PC-3 (cell line): ENCODE data around the gene ALG12. TPM values are rescaled to one million over a fixed set of nuclear protein-coding genes. Genes with fewer than 3 reads are reported as not detected.

Source experiments
- ATAC-seq: fragments of 200-7000 bp; cut with Tn5 transposase; 2 replicates; pipeline ENCODE4 v1.9.1; 2020; ENCODE audit warnings: mild to moderate bottlenecking, moderate library complexity
- BruUV-seq: library from RNA; stranded (reverse); fragments of 400-500 nt; replicated peaks from 2 replicates; lab custom pipeline; 2021; lab: Mats Ljungman, UMichigan
- CTCF ChIA-PET: fragments of 300-600 bp; sonication (Branson Sonifier 250); formaldehyde crosslinking; loops from one replicate; lab custom pipeline; 2022; ENCODE audit warnings: antibody characterized with exemption; lab: Charles Lee
- POLR2A ChIA-PET: fragments of 300-600 bp; sonication (Branson Sonifier 250); formaldehyde crosslinking; loops from one replicate; lab custom pipeline; 2022; ENCODE audit warnings: antibody characterized with exemption; ENCODE audit not compliant: unreplicated experiment; lab: Charles Lee
- DNase-seq: peaks from one replicate; pipeline ENCODE4 v3.0.0-alpha.2; 2015
- H2AFZ ChIP-seq: fragments of 300-600 bp; sonication (generic); 2 replicates; pipeline ENCODE4 v1.6.0; 2016; ENCODE audit warnings: antibody characterized with exemption, low read length
- H3F3A ChIP-seq: fragments of 300-600 bp; sonication (generic); one replicate; pipeline ENCODE4 v1.6.0; 2017; ENCODE audit warnings: antibody characterized with exemption, low read length, control low read depth, mild to moderate bottlenecking; ENCODE audit not compliant: unreplicated experiment
- H3K27ac ChIP-seq: fragments of 300-600 bp; sonication (generic); 2 replicates; pipeline ENCODE4 v1.5.1; 2016; ENCODE audit warnings: mild to moderate bottlenecking, low read length
- H3K27me3 ChIP-seq: fragments of 300-600 bp; sonication (generic); 2 replicates; pipeline ENCODE4 v1.6.1; 2016; ENCODE audit warnings: low read length, mixed read lengths
- H3K36me3 ChIP-seq: fragments of 300-600 bp; sonication (generic); 2 replicates; pipeline ENCODE4 v1.6.1; 2016; ENCODE audit warnings: low read depth, mixed run types, low read length, mixed read lengths
- H3K4me1 ChIP-seq: fragments of 300-600 bp; sonication (generic); 2 replicates; pipeline ENCODE4 v1.5.1; 2016; ENCODE audit warnings: low read length; ENCODE audit not compliant: insufficient read depth
- H3K4me2 ChIP-seq: fragments of 300-600 bp; sonication (generic); 2 replicates; pipeline ENCODE4 v1.6.0; 2016; ENCODE audit warnings: low read length
- H3K4me3 ChIP-seq: fragments of 300-600 bp; sonication (generic); 2 replicates; pipeline ENCODE4 v1.5.1; 2016; ENCODE audit warnings: mild to moderate bottlenecking, low read length, mixed read lengths
- H3K79me2 ChIP-seq: fragments of 300-600 bp; sonication (generic); 2 replicates; pipeline ENCODE4 v1.6.1; 2017; ENCODE audit warnings: low read length, mixed read lengths
- H3K9ac ChIP-seq: fragments of 300-600 bp; sonication (generic); 2 replicates; pipeline ENCODE4 v1.6.0; 2016; ENCODE audit warnings: mild to moderate bottlenecking, low read length
- H3K9me2 ChIP-seq: fragments of 300-600 bp; sonication (generic); replicated peaks from 2 replicates; pipeline ENCODE4 v1.6.1; 2016; ENCODE audit warnings: mixed run types, low read length, mixed read lengths
- H3K9me3 ChIP-seq: fragments of 300-600 bp; sonication (generic); 2 replicates; pipeline ENCODE4 v1.6.1; 2016; ENCODE audit warnings: low read length, mixed read lengths
- H4K20me1 ChIP-seq: fragments of 300-600 bp; sonication (generic); 2 replicates; pipeline ENCODE4 v1.6.1; 2016; ENCODE audit warnings: low read length, mixed read lengths
- EZH2 ChIP-seq: fragments of 300-600 bp; sonication (generic); IDR thresholded peaks from one replicate; pipeline ENCODE4 v1.6.1; 2017; ENCODE audit warnings: antibody characterized with exemption, mild to moderate bottlenecking, low read length; ENCODE audit not compliant: unreplicated experiment
- EZH2phosphoT487 ChIP-seq: fragments of 300-600 bp; sonication (generic); IDR thresholded peaks from 2 replicates; pipeline ENCODE4 v1.6.1; 2018; ENCODE audit warnings: mild to moderate bottlenecking, antibody characterized with exemption, low read length, borderline replicate concordance
- intact Hi-C: fragments of 100-400 bp; cut with micrococcal nuclease; formaldehyde crosslinking; loops from 2 replicates; pipeline ENCODE4 v1.9.0; 2023
- total RNA-seq: library from RNA; depleted of rRNA; stranded (reverse); fragments of >200 nt; gene quantifications from 2 replicates; pipeline ENCODE4 v1.2.3, GENCODE V29; 2014
- TF ChIP-seq, protein P1 (sequence below): fragments of 300-600 bp; sonication (generic); conservative IDR thresholded peaks from 2 replicates; pipeline ENCODE4 v1.5.1; 2017; ENCODE audit warnings: antibody characterized with exemption, low read depth, mild to moderate bottlenecking, low read length

The ALG12 gene
- total RNA-seq, 1 experiment from 2014 or later, result 12.1 TPM

DNA sequence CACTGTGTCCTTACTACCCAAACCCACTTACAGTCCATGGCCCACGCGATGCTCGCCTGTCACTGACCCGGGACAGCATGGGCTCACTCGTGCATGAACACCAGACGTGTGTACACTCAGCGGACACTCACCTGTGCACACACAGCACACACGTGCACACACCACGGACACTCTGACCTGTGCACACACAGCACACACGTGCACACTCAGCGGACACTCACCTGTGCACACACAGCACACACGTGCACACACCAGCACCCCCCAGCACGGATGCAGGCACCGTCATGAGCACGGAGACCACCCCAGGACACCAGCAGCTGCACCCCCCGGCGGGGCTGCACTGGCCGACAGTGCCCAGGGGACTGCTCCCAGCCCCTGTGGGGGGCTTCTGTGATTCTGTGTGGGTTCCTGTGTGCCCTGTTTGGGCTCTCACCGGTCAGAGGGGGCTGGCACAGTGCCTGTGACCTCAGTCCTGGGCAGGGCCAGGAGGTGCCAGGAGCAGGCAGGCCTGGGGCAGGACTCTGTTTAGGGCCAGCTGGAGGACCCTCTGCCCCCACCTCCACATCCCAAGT is 20.4 kb upstream of the ALG12 start:
- ChIA-PET CTCF (no interaction called here), POLR2A (no interaction called here)
- Histone ChIP-seq H4K20me1 (no peaks in the 10 kb centered on the region), H3K36me3 (no peaks in the 10 kb centered on the region), H3K4me1 (peaks cover 13% of the 10 kb centered on the region), H3K9me2 (no peaks in the 10 kb centered on the region), H3K4me2 (no peak overlapping the region), H3K27me3 (no peaks in the 10 kb centered on the region), H3K9me3 (no peaks in the 10 kb centered on the region), H3K4me3 (no peak overlapping the region), H3K9ac (no peak overlapping the region), H2AFZ (no peak overlapping the region), H3F3A (no peaks in the 10 kb centered on the region), H3K79me2 (no peaks in the 10 kb centered on the region), H3K27ac (no peak overlapping the region)
- TF ChIP-seq EZH2phosphoT487 (no peak), EZH2 (no peak)
- TF ChIP-seq, protein P1, sequence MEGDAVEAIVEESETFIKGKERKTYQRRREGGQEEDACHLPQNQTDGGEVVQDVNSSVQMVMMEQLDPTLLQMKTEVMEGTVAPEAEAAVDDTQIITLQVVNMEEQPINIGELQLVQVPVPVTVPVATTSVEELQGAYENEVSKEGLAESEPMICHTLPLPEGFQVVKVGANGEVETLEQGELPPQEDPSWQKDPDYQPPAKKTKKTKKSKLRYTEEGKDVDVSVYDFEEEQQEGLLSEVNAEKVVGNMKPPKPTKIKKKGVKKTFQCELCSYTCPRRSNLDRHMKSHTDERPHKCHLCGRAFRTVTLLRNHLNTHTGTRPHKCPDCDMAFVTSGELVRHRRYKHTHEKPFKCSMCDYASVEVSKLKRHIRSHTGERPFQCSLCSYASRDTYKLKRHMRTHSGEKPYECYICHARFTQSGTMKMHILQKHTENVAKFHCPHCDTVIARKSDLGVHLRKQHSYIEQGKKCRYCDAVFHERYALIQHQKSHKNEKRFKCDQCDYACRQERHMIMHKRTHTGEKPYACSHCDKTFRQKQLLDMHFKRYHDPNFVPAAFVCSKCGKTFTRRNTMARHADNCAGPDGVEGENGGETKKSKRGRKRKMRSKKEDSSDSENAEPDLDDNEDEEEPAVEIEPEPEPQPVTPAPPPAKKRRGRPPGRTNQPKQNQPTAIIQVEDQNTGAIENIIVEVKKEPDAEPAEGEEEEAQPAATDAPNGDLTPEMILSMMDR, result no peak
- no peak for DNase-seq
- no peak for ATAC-seq
- intact Hi-C loops, result no loop called here
- no TSS peak for BruUV-seq

DNA sequence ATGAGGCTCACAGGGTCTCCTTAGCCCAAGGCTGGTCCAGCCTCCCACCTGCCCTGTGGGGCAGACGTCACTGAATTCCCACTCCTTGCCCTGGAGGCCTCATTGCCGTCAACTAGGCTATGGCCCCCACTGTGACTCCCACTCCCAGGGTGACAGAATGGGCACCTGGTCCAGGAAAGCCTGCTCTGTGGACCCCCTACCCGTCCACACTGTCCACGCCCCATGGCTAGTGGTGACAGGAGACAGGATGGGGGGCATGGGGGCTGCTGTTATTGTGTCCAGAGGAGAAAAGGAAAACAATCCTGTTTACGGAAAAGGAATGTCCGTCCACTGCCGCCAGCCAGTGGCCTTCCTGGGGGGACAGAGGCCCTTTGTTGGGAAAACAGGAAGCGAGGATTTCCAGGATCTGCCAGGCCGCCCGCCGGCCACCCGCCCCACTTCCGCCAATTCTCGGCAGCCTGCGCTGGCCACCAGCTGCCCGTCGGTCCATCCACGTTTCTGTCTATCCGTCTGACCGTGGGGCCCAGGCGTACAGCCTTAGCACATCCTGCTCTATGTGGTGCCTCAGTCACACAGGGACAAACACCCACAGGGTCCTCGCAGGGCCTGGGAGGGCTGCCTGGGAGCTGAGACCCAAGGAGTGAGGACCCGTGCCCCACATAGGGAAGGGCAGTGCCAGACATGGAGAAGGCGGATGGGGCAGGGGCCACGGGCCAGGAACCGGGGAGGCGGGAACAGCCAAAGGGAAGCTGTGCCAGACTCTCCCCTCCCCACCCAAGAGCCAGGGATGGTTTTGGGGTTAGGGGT is 19.7 kb upstream of the ALG12 start:
- CTCF ChIA-PET, result no interaction called here
- Histone ChIP-seq H3K9me2 (no peaks in the 10 kb centered on the region), H3K4me3 (no peak overlapping the region), H3K79me2 (no peaks in the 10 kb centered on the region), H3K36me3 (no peaks in the 10 kb centered on the region), H3K27me3 (no peaks in the 10 kb centered on the region), H3K9me3 (no peaks in the 10 kb centered on the region), H3K4me2 (no peak overlapping the region), H2AFZ (no peak overlapping the region), H4K20me1 (no peaks in the 10 kb centered on the region), H3K9ac (no peak overlapping the region), H3K4me1 (peaks cover 13% of the 10 kb centered on the region), H3K27ac (no peak overlapping the region), H3F3A (no peaks in the 10 kb centered on the region)
- TF ChIP-seq EZH2phosphoT487 (no peak), EZH2 (no peak)
- TF ChIP-seq, protein P1, result no peak
- intact Hi-C loops, result no loop called here
- ATAC-seq, result no peak
- no TSS peak for BruUV-seq
- POLR2A ChIA-PET, result no interaction called here
- DNase-seq, result no peak
